B cell (primary cell): ENCODE data around the gene SLC16A10.
"Not testable (repeated sequence)": the region's sequence is repeated elsewhere in the genome, so short reads cannot be mapped to it uniquely, and the experiment has no call there.

ENCODE experiments used
- CTCF ChIP-seq: fragments of 200-600 bp; IDR thresholded peaks from one replicate; pipeline ENCODE4 v1.8.0; 2022; ENCODE audit warnings: antibody characterized with exemption, mild to moderate bottlenecking
- EZH2 ChIP-seq: IDR thresholded peaks from 2 replicates; pipeline ENCODE4 v1.6.1; 2012; ENCODE audit warnings: borderline replicate concordance, low read depth, mild to moderate bottlenecking, moderate library complexity, low read length; ENCODE audit not compliant: insufficient read depth, poor library complexity, severe bottlenecking

GRCh38 chr6:111131018-111131417, 43.7 kb downstream of the SLC16A10 start:
- not testable (repeated sequence) for TF ChIP-seq CTCF, EZH2
